ENCODE data around the gene GMPR.

- TF ChIP-seq EP300 (IDR thresholded peaks at IDR 0.05) (no peak), CTCF (IDR thresholded peaks at IDR 0.05) (peak in 2 of 7 experiments; percentile 14 to 32), POLR2AphosphoS5 (IDR thresholded peaks at IDR 0.05) (peak in 1 of 3 donors; percentile 17)
Measured at GRCh38 chr6:16277101-16277981, 39.0 kb downstream of the GMPR start.
